Trophoblast cell (in vitro differentiated cells and primary cell): ENCODE measurements around the gene ATXN1.

Source experiments
- DNase-seq, 2 donors: peaks; one replicate each; pipeline ENCODE4 v3.0.0-alpha.2; 2016
- H2AFZ ChIP-seq: 2 replicates; pipeline ENCODE4 v1.6.1; 2013; ENCODE audit warnings: low read length, moderate library complexity, mild to moderate bottlenecking; ENCODE audit not compliant: insufficient read depth, poor library complexity
- H2AK5ac ChIP-seq: 2 replicates; pipeline ENCODE4 v1.6.1; 2013; ENCODE audit warnings: mild to moderate bottlenecking, low read length
- H2BK120ac ChIP-seq: 2 replicates; pipeline ENCODE4 v1.6.1; 2013; ENCODE audit warnings: low read length, mild to moderate bottlenecking, moderate library complexity; ENCODE audit not compliant: insufficient read depth, poor library complexity
- H2BK12ac ChIP-seq: 2 replicates; pipeline ENCODE4 v1.6.1; 2013; ENCODE audit warnings: mild to moderate bottlenecking, low read length, moderate library complexity
- H2BK5ac ChIP-seq: 2 replicates; pipeline ENCODE4 v1.6.1; 2013; ENCODE audit warnings: low read length, low read depth, moderate library complexity, mild to moderate bottlenecking; ENCODE audit not compliant: poor library complexity
- H3K14ac ChIP-seq: 2 replicates; pipeline ENCODE4 v1.6.1; 2013; ENCODE audit warnings: mild to moderate bottlenecking, low read length
- H3K18ac ChIP-seq: 2 replicates; pipeline ENCODE4 v1.6.1; 2013; ENCODE audit warnings: mild to moderate bottlenecking, low read length
- H3K23ac ChIP-seq: 2 replicates; pipeline ENCODE4 v1.6.1; 2013; ENCODE audit warnings: low read length
- H3K27ac ChIP-seq: 2 replicates; pipeline ENCODE4 v1.5.1; 2013; ENCODE audit warnings: low read depth, mild to moderate bottlenecking, inconsistent platforms, low read length, moderate library complexity
- H3K27me3 ChIP-seq: 2 replicates; pipeline ENCODE4 v1.6.1; 2013; ENCODE audit warnings: inconsistent platforms, mild to moderate bottlenecking, low read length, moderate library complexity; ENCODE audit not compliant: insufficient read depth
- H3K36me3 ChIP-seq, 2 experiments: 1 replicate in 1 of 2; 2 replicates in 1 of 2; pipeline ENCODE4 v1.6.1; 2013; ENCODE audit warnings: low read length in 2 of 2, mild to moderate bottlenecking in 2 of 2, moderate library complexity in 1 of 2; ENCODE audit not compliant: insufficient read depth in 2 of 2, control insufficient read depth in 1 of 2
- H3K4ac ChIP-seq: 2 replicates; pipeline ENCODE4 v1.6.1; 2013; ENCODE audit warnings: low read depth, mild to moderate bottlenecking, low read length, moderate library complexity
- H3K4me1 ChIP-seq, 2 experiments: 1 replicate in 1 of 2; 2 replicates in 1 of 2; pipeline ENCODE4 v1.6.1; 2013; ENCODE audit warnings: low read length in 2 of 2, mild to moderate bottlenecking in 2 of 2, moderate library complexity in 1 of 2; ENCODE audit not compliant: insufficient read depth in 2 of 2, control insufficient read depth in 1 of 2
- H3K4me2 ChIP-seq: 2 replicates; pipeline ENCODE4 v1.6.1; 2013; ENCODE audit warnings: inconsistent platforms, mild to moderate bottlenecking, low read length, moderate library complexity
- H3K4me3 ChIP-seq: 2 replicates; pipeline ENCODE4 v1.5.1; 2013; ENCODE audit warnings: mild to moderate bottlenecking, low read depth, low read length, inconsistent platforms
- H3K79me1 ChIP-seq: one replicate; pipeline ENCODE4 v1.6.1; 2013; ENCODE audit warnings: low read length
- H3K79me2 ChIP-seq: 2 replicates; pipeline ENCODE4 v1.6.1; 2013; ENCODE audit warnings: low read length, mild to moderate bottlenecking; ENCODE audit not compliant: control insufficient read depth, insufficient read depth, poor library complexity
- H3K9ac ChIP-seq: 2 replicates; pipeline ENCODE4 v1.6.1; 2013; ENCODE audit warnings: mild to moderate bottlenecking, low read length
- H3K9me3 ChIP-seq: 2 replicates; pipeline ENCODE4 v1.6.1; 2013; ENCODE audit warnings: low read depth, mild to moderate bottlenecking, control low read depth, inconsistent platforms, low read length; ENCODE audit not compliant: insufficient read depth
- H4K12ac ChIP-seq: 2 replicates; pipeline ENCODE4 v1.6.1; 2013; ENCODE audit warnings: low read depth, mild to moderate bottlenecking, low read length, moderate library complexity
- H4K8ac ChIP-seq: 2 replicates; pipeline ENCODE4 v1.6.1; 2013; ENCODE audit warnings: low read depth, mild to moderate bottlenecking, low read length, moderate library complexity
- H4K91ac ChIP-seq: one replicate; pipeline ENCODE4 v1.6.1; 2013; ENCODE audit warnings: low read depth, mild to moderate bottlenecking, low read length, moderate library complexity
- WGBS: extraction: QIAGEN DNeasy Blood & Tissue Kit; methylation state at CpG from one replicate; pipeline ENCODE4 v1.1.7; 2013; ENCODE audit warnings: missing lambda C conversion rate; ENCODE audit not compliant: insufficient read length, insufficient coverage; ENCODE audit errors: extremely low coverage; 5-methylcytosine and 5-hydroxymethylcytosine counted together

The ATXN1 gene

DNA sequence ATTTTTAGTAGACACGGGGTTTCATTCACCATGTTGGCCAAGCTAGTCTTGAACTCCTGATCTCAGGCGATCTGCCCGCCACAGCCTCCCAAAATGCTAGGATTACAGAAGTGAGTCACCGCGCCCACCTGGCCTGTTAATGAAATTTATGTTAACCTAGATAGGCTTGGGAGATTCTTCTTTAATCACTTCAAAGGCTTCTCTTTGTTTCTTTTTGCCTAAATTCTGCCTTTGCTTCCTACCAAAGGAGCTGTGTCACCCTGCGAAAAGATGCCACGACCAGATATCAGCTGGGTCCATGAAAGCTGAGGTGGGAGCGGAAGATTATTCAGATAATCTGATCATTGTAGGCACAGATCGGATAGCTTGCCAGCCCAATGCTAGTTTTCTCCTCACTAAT is 447.5 kb downstream of the ATXN1 start:
- Histone ChIP-seq H3K23ac (no peak overlapping the region), H4K8ac (no peak overlapping the region), H3K18ac (no peak overlapping the region), H3K79me2 (no peaks in the 10 kb centered on the region), H3K4me1 (peaks cover 0 to 3% of the 10 kb centered on the region in 2 experiments), H4K12ac (no peak overlapping the region), H2AFZ (no peak overlapping the region), H2BK12ac (peak overlapping the region; percentile 9), H3K14ac (no peak overlapping the region), H3K27me3 (no peaks in the 10 kb centered on the region), H4K91ac (no peak overlapping the region), H3K27ac (no peak overlapping the region), H3K4me2 (no peak overlapping the region), H2BK5ac (no peak overlapping the region), H3K9me3 (peaks cover 1% of the 10 kb centered on the region), H3K9ac (no peak overlapping the region), H2BK120ac (peak overlapping the region; percentile 20), H3K36me3 (no peaks in the 10 kb centered on the region), H3K79me1 (no peaks in the 10 kb centered on the region), H2AK5ac (no peak overlapping the region), H3K4me3 (no peak overlapping the region), H3K4ac (no peak overlapping the region)
- no CpG with 5 or more reads among the region's 9 CpGs for WGBS
- no peak for DNase-seq

DNA sequence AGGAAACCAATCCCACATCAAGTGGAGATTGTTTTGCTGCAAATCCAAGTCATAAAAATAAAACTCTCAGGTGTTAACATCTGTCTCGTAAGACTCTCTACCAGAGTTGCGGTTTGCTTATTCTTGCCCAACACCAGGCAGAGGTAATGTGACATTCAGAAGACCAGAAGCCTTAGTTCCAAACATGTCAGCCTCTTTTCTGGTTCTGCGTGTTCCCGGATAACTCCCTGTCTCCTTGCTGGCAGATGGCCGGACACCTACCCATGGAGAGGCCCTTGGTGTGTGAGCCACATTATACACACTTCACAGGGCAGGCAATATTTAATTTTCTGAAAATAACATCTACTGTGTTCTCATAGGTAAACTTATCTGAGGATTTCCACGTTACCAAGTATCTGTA is 449.5 kb downstream of the ATXN1 start:
- H3K79me2 ChIP-seq: no peaks in the 10 kb centered on the region
- H2AFZ ChIP-seq: no peak overlapping the region
- no peak overlapping the region for H3K14ac ChIP-seq
- no peak overlapping the region for H3K18ac ChIP-seq
- H3K27ac ChIP-seq: no peak overlapping the region
- no peak overlapping the region for H2BK120ac ChIP-seq
- H4K12ac ChIP-seq: no peak overlapping the region
- H3K4me1 ChIP-seq: no peaks in the 10 kb centered on the region
- no peak overlapping the region for H2BK5ac ChIP-seq
- no CpG with 5 or more reads among the region's 6 CpGs for WGBS
- no peak overlapping the region for H4K91ac ChIP-seq
- DNase-seq: no peak
- peaks cover 1% of the 10 kb centered on the region for H3K9me3 ChIP-seq
- H4K8ac ChIP-seq: no peak overlapping the region
- no peak overlapping the region for H3K4me3 ChIP-seq
- no peaks in the 10 kb centered on the region for H3K27me3 ChIP-seq
- H3K9ac ChIP-seq: no peak overlapping the region
- no peak overlapping the region for H3K4me2 ChIP-seq
- no peaks in the 10 kb centered on the region for H3K36me3 ChIP-seq
- H2AK5ac ChIP-seq: no peak overlapping the region
- no peaks in the 10 kb centered on the region for H3K79me1 ChIP-seq
- no peak overlapping the region for H3K4ac ChIP-seq
- no peak overlapping the region for H2BK12ac ChIP-seq
- no peak overlapping the region for H3K23ac ChIP-seq

DNA sequence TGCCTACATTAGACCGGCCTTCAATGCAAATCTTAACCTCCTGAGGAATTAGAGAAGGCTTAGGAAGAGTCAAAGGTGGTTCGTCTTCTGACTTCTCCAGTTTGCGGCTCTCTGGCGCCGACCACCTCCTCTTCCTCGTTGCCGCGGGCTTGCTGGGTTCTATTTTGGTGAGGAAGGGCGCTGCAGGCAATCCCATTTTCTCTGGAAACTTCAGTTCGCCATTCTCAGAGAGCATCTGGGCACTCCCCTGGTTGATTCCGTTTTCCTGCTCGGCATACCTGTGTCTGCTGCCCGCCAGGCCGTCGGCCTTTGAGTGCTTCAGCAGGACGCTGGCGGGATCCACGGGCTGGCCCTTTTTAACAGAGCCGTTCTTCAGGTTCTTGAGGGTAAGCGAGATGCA is 454.9 kb downstream of the ATXN1 start:
- no peaks in the 10 kb centered on the region for H3K36me3 ChIP-seq
- no peak overlapping the region for H4K91ac ChIP-seq
- no peak for DNase-seq
- H3K4me3 ChIP-seq: no peak overlapping the region
- no peak overlapping the region for H2AFZ ChIP-seq
- no peaks in the 10 kb centered on the region for H3K9me3 ChIP-seq
- H3K27ac ChIP-seq: no peak overlapping the region
- H3K14ac ChIP-seq: no peak overlapping the region
- H2BK5ac ChIP-seq: no peak overlapping the region
- H4K12ac ChIP-seq: no peak overlapping the region
- no peaks in the 10 kb centered on the region for H3K79me1 ChIP-seq
- no peak overlapping the region for H3K23ac ChIP-seq
- H3K79me2 ChIP-seq: no peaks in the 10 kb centered on the region
- no peak overlapping the region for H3K18ac ChIP-seq
- no peak overlapping the region for H3K4ac ChIP-seq
- H3K4me2 ChIP-seq: peak overlapping the region; percentile 29
- no peak overlapping the region for H2BK12ac ChIP-seq
- H3K4me1 ChIP-seq: peaks cover 0 to 2% of the 10 kb centered on the region in 2 experiments
- H2AK5ac ChIP-seq: no peak overlapping the region
- H3K9ac ChIP-seq: no peak overlapping the region
- H4K8ac ChIP-seq: no peak overlapping the region
- WGBS: no CpG with 5 or more reads among the region's 20 CpGs
- no peak overlapping the region for H2BK120ac ChIP-seq
- no peaks in the 10 kb centered on the region for H3K27me3 ChIP-seq

DNA sequence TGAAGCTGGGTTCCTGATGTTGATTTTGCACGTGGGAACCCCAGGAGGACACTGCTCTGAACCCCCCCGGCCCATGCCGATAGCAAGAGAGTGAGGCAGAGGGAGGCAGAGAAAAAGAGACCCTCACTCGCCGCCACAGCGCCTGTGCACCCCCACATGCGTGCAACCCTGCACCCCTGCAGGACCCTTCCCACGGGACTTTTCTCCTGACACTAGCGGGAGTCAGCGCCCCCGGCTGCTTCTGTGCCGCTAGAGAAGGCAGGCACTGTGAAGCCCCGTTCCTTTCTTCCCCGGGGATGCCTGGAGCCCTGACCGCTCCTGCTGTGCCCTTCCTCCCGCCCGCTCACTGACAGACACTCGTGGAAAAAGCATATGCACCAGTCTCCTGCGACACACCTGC is 455.5 kb downstream of the ATXN1 start:
- H3K79me2 ChIP-seq: no peaks in the 10 kb centered on the region

More for the DNA sequence above, 455.5 kb downstream of the ATXN1 start:
- Histone ChIP-seq H3K27me3 (no peaks in the 10 kb centered on the region), H3K27ac (no peak overlapping the region), H4K91ac (no peak overlapping the region), H3K4ac (no peak overlapping the region), H3K4me2 (peak overlapping the region; percentile 29), H3K79me1 (no peaks in the 10 kb centered on the region), H3K36me3 (no peaks in the 10 kb centered on the region), H2AFZ (no peak overlapping the region), H3K23ac (no peak overlapping the region), H4K8ac (no peak overlapping the region), H3K18ac (no peak overlapping the region), H2BK120ac (no peak overlapping the region), H2BK5ac (no peak overlapping the region), H2AK5ac (no peak overlapping the region), H4K12ac (no peak overlapping the region), H3K14ac (no peak overlapping the region), H3K4me1 (peaks cover 0 to 2% of the 10 kb centered on the region in 2 experiments), H2BK12ac (no peak overlapping the region), H3K9me3 (no peaks in the 10 kb centered on the region), H3K4me3 (peak overlapping the region; percentile 21), H3K9ac (no peak overlapping the region)
- DNase-seq: no peak
- no CpG with 5 or more reads among the region's 19 CpGs for WGBS
